ENCODE data around the gene ACTR1A.

GRCh38 chr10:102467971-102468438 is 34.5 kb downstream of the ACTR1A start:
- TF ChIP-seq CTCF (IDR thresholded peaks at IDR 0.05), result no peak
- TF ChIP-seq POLR2A (IDR thresholded peaks at IDR 0.05), result no peak
